K562 (cell line): ENCODE results near the gene PRDM8. TPM values are rescaled to one million over a fixed set of nuclear protein-coding genes. Genes with fewer than 3 reads are reported as not detected.
A peak's percentile ranks its signal among the peaks of the same experiment; 100 is the strongest.

ENCODE experiments used
- ATF3 ChIP-seq, 2 experiments: fragments of 450-650 bp in 1 of 2; sonication (generic) in 1 of 2; formaldehyde crosslinking in 1 of 2; IDR thresholded peaks in 1 of 2; conservative IDR thresholded peaks in 1 of 2; 2 replicates each; pipeline versions ENCODE4 v1.6.1 to v1.8.1; 2016 to 2023; ENCODE audit warnings: mild to moderate bottlenecking in 2 of 2, moderate library complexity in 2 of 2, inconsistent platforms in 1 of 2, missing genetic modification reagents in 1 of 2
- CBFA2T3 ChIP-seq: fragments of 450-650 bp; IDR thresholded peaks from 2 replicates; pipeline ENCODE4 v1.6.1; 2017
- CC2D1A ChIP-seq: fragments of 450-650 bp; IDR thresholded peaks from 2 replicates; pipeline ENCODE4 v1.6.1; 2017; ENCODE audit warnings: mild to moderate bottlenecking
- ELF1 ChIP-seq: fragments of 200-800 bp; sonication (Bioruptor generic); IDR thresholded peaks from 2 replicates; pipeline ENCODE4 v1.6.1; 2016; ENCODE audit warnings: missing genetic modification characterization, missing compliant biosample characterization
- JUND ChIP-seq, 2 experiments: IDR thresholded peaks; 2 replicates in 1 of 2; 3 replicates in 1 of 2; pipeline ENCODE4 v1.6.1; 2011; ENCODE audit warnings: borderline replicate concordance in 2 of 2, low read depth in 2 of 2, low read length in 2 of 2, improper control_type of control experiment in 1 of 2, missing biosample characterization in 1 of 2, missing genetic modification characterization in 1 of 2, missing genetic modification reagents in 1 of 2
- KHSRP ChIP-seq: fragments of 450-650 bp; IDR thresholded peaks from 2 replicates; pipeline ENCODE4 v1.6.1; 2017
- MITF ChIP-seq: IDR thresholded peaks from 2 replicates; pipeline ENCODE4 v1.6.1; 2014; ENCODE audit warnings: antibody characterized with exemption
- MYC ChIP-seq, 2 experiments: fragments of 250-450 bp in 1 of 2; sonication (Bioruptor Pico) in 1 of 2; IDR thresholded peaks; 2 replicates each; pipeline versions ENCODE4 v1.5.1 to v1.6.1; 2012 to 2021; ENCODE audit warnings: low read depth in 2 of 2, borderline replicate concordance in 1 of 2, improper control_type of control experiment in 1 of 2, low read length in 1 of 2, mild to moderate bottlenecking in 1 of 2, moderate library complexity in 1 of 2
- NCOR1 ChIP-seq: fragments of 450-650 bp; IDR thresholded peaks from 2 replicates; pipeline ENCODE4 v1.6.1; 2016; ENCODE audit warnings: mild to moderate bottlenecking, moderate library complexity
- POLR3A ChIP-seq: IDR thresholded peaks from 2 replicates; pipeline ENCODE4 v1.6.1; 2011; ENCODE audit warnings: borderline replicate concordance, mild to moderate bottlenecking, moderate library complexity; ENCODE audit not compliant: insufficient read length, insufficient read depth; ENCODE audit errors: extremely low read depth
- TAF7 ChIP-seq: fragments of 450-650 bp; IDR thresholded peaks from 2 replicates; pipeline ENCODE4 v1.6.1; 2016; ENCODE audit warnings: missing genetic modification characterization, missing compliant biosample characterization
- TAL1 ChIP-seq: fragments of 450-650 bp; IDR thresholded peaks from 2 replicates; pipeline ENCODE4 v1.6.1; 2016; ENCODE audit warnings: mild to moderate bottlenecking
- ZNF274 ChIP-seq: IDR thresholded peaks from 2 replicates; pipeline ENCODE4 v1.6.1; 2011; ENCODE audit warnings: low read depth, mild to moderate bottlenecking, low read length, moderate library complexity, borderline replicate concordance
- ZNF395 ChIP-seq: fragments of 200-800 bp; sonication (Bioruptor generic); IDR thresholded peaks from 2 replicates; pipeline ENCODE4 v1.6.1; 2017; ENCODE audit warnings: missing genetic modification characterization, missing compliant biosample characterization
- ZNF644 ChIP-seq: fragments of 200-800 bp; sonication (Bioruptor generic); IDR thresholded peaks from 2 replicates; pipeline ENCODE4 v1.6.1; 2016; ENCODE audit warnings: low read depth, missing genetic modification characterization, missing compliant biosample characterization
- ZNF778 ChIP-seq: fragments of 450-650 bp; formaldehyde crosslinking; IDR thresholded peaks from 2 replicates; pipeline ENCODE4 v1.4.0; 2020; ENCODE audit warnings: mild to moderate bottlenecking, moderate library complexity
- polyA plus RNA-seq, 8 experiments: library from polyadenylated mRNA; depleted of rRNA in 4 of 8; stranded (reverse) in 5 of 8; unstranded in 3 of 8; fragments of >200 nt; fragmentation: Nextera tagmentation in 2 of 8; fragmentation: Illumina TruSeq in 1 of 8; extraction: Ambion mirVana in 2 of 8; extraction: Trizol in 1 of 8; gene quantifications; 2 replicates each; pipeline versions ENCODE4 v1.2.1 to v1.2.3, GENCODE V29; 2011 to 2014; ENCODE audit warnings: inconsistent platforms in 1 of 8, missing spikeins in 1 of 8
- total RNA-seq, 7 experiments: library from RNA; depleted of rRNA in 6 of 7; stranded (reverse); fragments of >200 nt in 6 of 7; fragmentation: Illumina TruSeq in 2 of 7; extraction: Trizol in 2 of 7; gene quantifications; 2 replicates each; pipeline versions ENCODE4 v1.2.1 to v1.2.3, GENCODE V29; 2011 to 2021; ENCODE audit warnings: low replicate concordance in 1 of 7
- TF ChIP-seq, protein P1 (sequence below): IDR thresholded peaks from 3 replicates; pipeline ENCODE4 v1.6.1; 2011; ENCODE audit warnings: borderline replicate concordance, mild to moderate bottlenecking; ENCODE audit not compliant: insufficient read length, insufficient read depth
- TF ChIP-seq, protein P2 (sequence below), 2 experiments: fragments of 450-650 bp; conservative IDR thresholded peaks; 2 replicates each; pipeline ENCODE4 v1.6.1; 2017; ENCODE audit warnings: mild to moderate bottlenecking in 2 of 2, moderate library complexity in 2 of 2
- TF ChIP-seq, protein P3 (sequence below): fragments of 450-650 bp; IDR thresholded peaks from 2 replicates; pipeline ENCODE4 v1.6.1; 2017; ENCODE audit warnings: mild to moderate bottlenecking, moderate library complexity

The PRDM8 gene
- total and polyA plus RNA-seq, 9 of the 15 experiments (the other 6 are each of a cell fraction or from before 2014, with no cell fraction given) = 0.40 TPM; not detected in 8

GRCh38 chr4:80253510-80253909 is 56.2 kb downstream of the PRDM8 start (continued):
- TF ChIP-seq KHSRP (peak; percentile 71; the same call in 1 of the 2 replicates), MYC (IDR thresholded peaks at IDR 0.05; ENCODE audit: low read depth, low read length) (peak; percentile 77), MYC (CRISPR knock-in tag; IDR thresholded peaks at IDR 0.05; ENCODE audit: borderline replicate concordance, low read depth) (no peak), MITF (peak; percentile 87; the same call in 1 of the 2 replicates), ZNF644 (no peak), ZNF778 (CRISPR knock-in tag) (no peak), ZNF274 (0 out of 2 replicates have a peak, but pooled peaks have one; percentile 59), JUND (IDR thresholded peaks at IDR 0.05; ENCODE audit: borderline replicate concordance, low read depth, low read length) (peak; percentile 80), JUND (tag; IDR thresholded peaks at IDR 0.05; ENCODE audit: borderline replicate concordance, low read depth, low read length) (peak; percentile 57; the same call in 1 of the 3 replicates), CBFA2T3 (peak; percentile 99), ELF1 (tag) (peak; percentile 87), TAL1 (peak; percentile 99), ATF3 (IDR thresholded peaks at IDR 0.05) (peak; percentile 23; the same call in 1 of the 2 replicates), ATF3 (CRISPR knock-in tag; conservative IDR thresholded peaks at IDR 0.05) (no peak), CC2D1A (peak; percentile 97; the same call in 1 of the 2 replicates), NCOR1 (peak; percentile 97), POLR3A (no peak), ZNF395 (CRISPR knock-in tag) (peak; percentile 90; the same call in 1 of the 2 replicates), TAF7 (tag) (no peak)
- TF ChIP-seq, protein P1, sequence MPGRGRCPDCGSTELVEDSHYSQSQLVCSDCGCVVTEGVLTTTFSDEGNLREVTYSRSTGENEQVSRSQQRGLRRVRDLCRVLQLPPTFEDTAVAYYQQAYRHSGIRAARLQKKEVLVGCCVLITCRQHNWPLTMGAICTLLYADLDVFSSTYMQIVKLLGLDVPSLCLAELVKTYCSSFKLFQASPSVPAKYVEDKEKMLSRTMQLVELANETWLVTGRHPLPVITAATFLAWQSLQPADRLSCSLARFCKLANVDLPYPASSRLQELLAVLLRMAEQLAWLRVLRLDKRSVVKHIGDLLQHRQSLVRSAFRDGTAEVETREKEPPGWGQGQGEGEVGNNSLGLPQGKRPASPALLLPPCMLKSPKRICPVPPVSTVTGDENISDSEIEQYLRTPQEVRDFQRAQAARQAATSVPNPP = no peak
- TF ChIP-seq, protein P2, sequence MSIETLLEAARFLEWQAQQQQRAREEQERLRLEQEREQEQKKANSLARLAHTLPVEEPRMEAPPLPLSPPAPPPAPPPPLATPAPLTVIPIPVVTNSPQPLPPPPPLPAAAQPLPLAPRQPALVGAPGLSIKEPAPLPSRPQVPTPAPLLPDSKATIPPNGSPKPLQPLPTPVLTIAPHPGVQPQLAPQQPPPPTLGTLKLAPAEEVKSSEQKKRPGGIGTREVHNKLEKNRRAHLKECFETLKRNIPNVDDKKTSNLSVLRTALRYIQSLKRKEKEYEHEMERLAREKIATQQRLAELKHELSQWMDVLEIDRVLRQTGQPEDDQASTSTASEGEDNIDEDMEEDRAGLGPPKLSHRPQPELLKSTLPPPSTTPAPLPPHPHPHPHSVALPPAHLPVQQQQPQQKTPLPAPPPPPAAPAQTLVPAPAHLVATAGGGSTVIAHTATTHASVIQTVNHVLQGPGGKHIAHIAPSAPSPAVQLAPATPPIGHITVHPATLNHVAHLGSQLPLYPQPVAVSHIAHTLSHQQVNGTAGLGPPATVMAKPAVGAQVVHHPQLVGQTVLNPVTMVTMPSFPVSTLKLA (conservative IDR thresholded peaks at IDR 0.05) = peak in 1 of 2 experiments; percentile 68; a peak in 2 of 4 replicates
- TF ChIP-seq, protein P3, sequence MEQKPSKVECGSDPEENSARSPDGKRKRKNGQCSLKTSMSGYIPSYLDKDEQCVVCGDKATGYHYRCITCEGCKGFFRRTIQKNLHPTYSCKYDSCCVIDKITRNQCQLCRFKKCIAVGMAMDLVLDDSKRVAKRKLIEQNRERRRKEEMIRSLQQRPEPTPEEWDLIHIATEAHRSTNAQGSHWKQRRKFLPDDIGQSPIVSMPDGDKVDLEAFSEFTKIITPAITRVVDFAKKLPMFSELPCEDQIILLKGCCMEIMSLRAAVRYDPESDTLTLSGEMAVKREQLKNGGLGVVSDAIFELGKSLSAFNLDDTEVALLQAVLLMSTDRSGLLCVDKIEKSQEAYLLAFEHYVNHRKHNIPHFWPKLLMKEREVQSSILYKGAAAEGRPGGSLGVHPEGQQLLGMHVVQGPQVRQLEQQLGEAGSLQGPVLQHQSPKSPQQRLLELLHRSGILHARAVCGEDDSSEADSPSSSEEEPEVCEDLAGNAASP = no peak
